Renal cortical epithelial cell (primary cell): Measurements from ENCODE around the gene CPM. TPM values are rescaled to one million over a fixed set of nuclear protein-coding genes. Genes with fewer than 3 reads are reported as not detected.

Experiments used
- DNase-seq: peaks from one replicate; pipeline ENCODE4 v3.0.0-alpha.2; 2011; ENCODE audit warnings: low read depth
- total RNA-seq: library from RNA; depleted of rRNA; stranded (reverse); fragments of >200 nt; gene quantifications from 2 replicates; pipeline ENCODE4 v1.2.3, GENCODE V29; 2014

Gene CPM
- total RNA-seq, 1 donor from 2014 or later, result 219 TPM

GRCh38 chr12:68956466-68956865 is 23.5 kb upstream of the CPM start:
- DNase-seq, result no peak

- no peak for DNase-seq
Measured at GRCh38 chr12:68954811-68955210, 21.8 kb upstream of the CPM start.

- no peak for DNase-seq
Measured at GRCh38 chr12:68953536-68953935, 20.6 kb upstream of the CPM start.

- DNase-seq, result peak; percentile 58
Measured at GRCh38 chr12:68951652-68952051, 18.7 kb upstream of the CPM start.

GRCh38 chr12:68950511-68950910 is 17.5 kb upstream of the CPM start:
- no peak for DNase-seq

- DNase-seq, result no peak
Measured at GRCh38 chr12:68945255-68945654, 12.3 kb upstream of the CPM start.

- DNase-seq, result no peak
Measured at GRCh38 chr12:68944296-68945076, 11.5 kb upstream of the CPM start.

- DNase-seq, result peak; percentile 66
Measured at GRCh38 chr12:68943848-68944247, 10.9 kb upstream of the CPM start.

- DNase-seq, result no peak
Measured at GRCh38 chr12:68940731-68941130, 7.8 kb upstream of the CPM start.

GRCh38 chr12:68939505-68939904 is 6.5 kb upstream of the CPM start:
- no peak for DNase-seq

- DNase-seq, result no peak
Measured at GRCh38 chr12:68934392-68934791, 1.4 kb upstream of the CPM start.

- DNase-seq, result peak; percentile 58
Measured at GRCh38 chr12:68932128-68932960, 627 bp downstream of the CPM start.

GRCh38 chr12:68930178-68930577 is 2.8 kb downstream of the CPM start:
- DNase-seq, result peak; percentile 25

- no peak for DNase-seq
Measured at GRCh38 chr12:68924546-68924945, 8.4 kb downstream of the CPM start.

- DNase-seq, result no peak
Measured at GRCh38 chr12:68919581-68920239, 13.3 kb downstream of the CPM start.

GRCh38 chr12:68918960-68919359 is 14.0 kb downstream of the CPM start:
- DNase-seq, result no peak

- peak; percentile 68 for DNase-seq
Measured at GRCh38 chr12:68915055-68915454, 17.9 kb downstream of the CPM start.

GRCh38 chr12:68913682-68914081 is 19.3 kb downstream of the CPM start:
- no peak for DNase-seq

- DNase-seq, result no peak
Measured at GRCh38 chr12:68912916-68913315, 20.1 kb downstream of the CPM start.

- DNase-seq, result no peak
Measured at GRCh38 chr12:68911197-68911718, 21.7 kb downstream of the CPM start.

GRCh38 chr12:68910128-68910527 is 22.8 kb downstream of the CPM start:
- no peak for DNase-seq

- DNase-seq, result no peak
Measured at GRCh38 chr12:68908076-68908475, 24.9 kb downstream of the CPM start.
